Posterior vena cava (tissue), 2 donors: ENCODE data around the gene DUOXA2. TPM values are rescaled to one million over a fixed set of nuclear protein-coding genes. Genes with fewer than 3 reads are reported as not detected.
A peak's percentile ranks its signal among the peaks of the same experiment; 100 is the strongest.
"Not testable (repeated sequence)": the region's sequence is repeated elsewhere in the genome, so short reads cannot be mapped to it uniquely, and the experiment has no call there.

Experiments used
- DNase-seq: peaks from one replicate; pipeline ENCODE4 v3.0.0-alpha.2; 2020; ENCODE audit warnings: low spot score
- intact Hi-C, 2 donors: fragments of 100-400 bp; cut with DNase I; formaldehyde crosslinking; loops; one replicate each; pipeline versions ENCODE4 v1.14.1 to v1.14.2; 2022 to 2023
- long read RNA-seq, 2 donors: library from polyadenylated mRNA; unstranded; transcript quantifications; one replicate each; pipeline ENCODE4 v2.0.0, GENCODE V29; 2020 to 2021
- total RNA-seq, 2 donors: library from RNA; stranded (reverse); fragmentation: NEBNext Ultra II Directional; extraction: Animal tissue kit (Norgen Biotek cat#: 25700); gene quantifications; one replicate each; pipeline ENCODE4 v1.2.1, GENCODE V29; 2021
- donor health status: DM: yes; HTN: yes; CAD: no.
- donor health status: DM: yes; HTN: yes; CAD: no.

DUOXA2 gene
- not detected for total RNA-seq
- long read RNA-seq, donor 1 = 0 reads
- long read RNA-seq, donor 2 = 0 reads

- intact Hi-C loops = no loop called here
- peak; percentile 58 for DNase-seq
Measured at GRCh38 chr15:45114076-45114750, at the start of gene DUOXA2, which contains the start of gene DUOX2. Gene DUOXA2, plus strand, starts transcription at chr15:45114326. Its CDS starts 280 bp downstream, at chr15:45114606. Gene DUOX2, minus strand, starts transcription at chr15:45114172. Its CDS starts 761 bp downstream, at chr15:45113411.

GRCh38 chr15:45064386-45064785, 49.7 kb upstream of the DUOXA2 start:
- DNase-seq = no peak
- intact Hi-C loops = no loop called here

DNA sequence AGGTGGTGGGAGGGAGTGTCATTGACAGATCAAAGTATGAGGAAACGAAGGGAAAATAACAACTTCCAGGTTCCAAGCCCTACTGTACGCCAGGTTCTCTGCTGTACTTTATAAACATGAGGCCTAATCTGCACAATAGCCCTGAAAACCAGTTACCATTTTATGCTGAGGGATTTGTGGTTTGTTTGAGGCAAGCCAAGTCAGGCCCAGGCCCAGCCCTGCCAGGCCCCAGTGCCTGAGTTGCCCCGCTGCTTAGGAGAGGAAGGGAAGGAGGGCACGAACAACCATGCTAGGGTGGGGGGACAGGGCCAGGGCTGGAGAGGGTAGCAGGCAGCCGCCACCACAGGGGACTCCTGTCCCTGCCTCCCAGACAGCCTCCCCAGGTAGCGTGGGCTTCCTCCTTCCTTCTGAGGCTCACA, 44.2 kb upstream of the DUOXA2 start:
- intact Hi-C loops, DNase-seq: not testable (repeated sequence)

- DNase-seq, intact Hi-C loops: not testable (repeated sequence)
Measured at GRCh38 chr15:45073602-45074001, 40.5 kb upstream of the DUOXA2 start.

DNA sequence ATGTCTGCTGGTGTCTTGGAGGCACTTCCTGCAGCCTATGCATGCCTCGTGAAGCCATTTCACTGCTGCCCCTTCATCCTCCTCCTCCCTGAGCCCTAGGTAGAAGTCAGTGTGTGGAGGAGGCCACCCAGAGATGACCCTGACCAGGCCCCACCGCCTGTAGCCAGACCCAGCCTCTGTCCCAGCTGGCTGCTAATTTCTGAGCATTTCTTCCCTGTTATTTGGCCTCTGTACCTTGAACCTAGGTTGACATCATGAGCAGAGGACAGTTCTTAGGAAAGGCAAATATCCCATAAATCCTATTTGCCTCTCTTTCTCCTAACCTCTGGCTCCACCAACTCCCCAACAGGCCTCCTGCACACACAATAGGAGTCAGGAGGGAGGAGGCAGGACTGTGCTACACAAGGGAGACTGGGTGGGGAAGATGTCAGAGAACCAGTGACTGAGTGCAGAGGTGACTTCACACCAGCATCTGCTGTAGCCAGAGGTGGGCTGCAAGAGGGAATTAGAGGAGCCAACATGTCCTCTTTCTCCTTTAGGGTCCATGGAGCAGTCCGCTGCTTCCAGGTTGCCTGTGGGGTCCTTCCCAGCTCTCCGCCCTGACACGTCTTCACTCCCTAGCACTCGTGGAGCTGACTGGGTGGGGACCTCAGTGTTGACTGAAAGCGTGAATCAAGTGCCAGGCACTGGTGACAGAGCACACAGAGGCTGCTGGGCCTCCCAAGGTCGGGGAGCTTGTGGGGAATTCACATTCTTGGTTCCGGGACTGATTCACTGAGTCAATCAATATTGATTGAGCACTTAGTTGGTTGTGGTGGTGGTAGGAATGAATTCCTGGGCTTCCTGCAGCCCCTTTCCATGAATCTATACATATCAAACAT, 38.4 kb upstream of the DUOXA2 start:
- DNase-seq, intact Hi-C loops: not testable (repeated sequence)

- DNase-seq, intact Hi-C loops: not testable (repeated sequence)
Measured at GRCh38 chr15:45077391-45077790, 36.7 kb upstream of the DUOXA2 start.

DNA sequence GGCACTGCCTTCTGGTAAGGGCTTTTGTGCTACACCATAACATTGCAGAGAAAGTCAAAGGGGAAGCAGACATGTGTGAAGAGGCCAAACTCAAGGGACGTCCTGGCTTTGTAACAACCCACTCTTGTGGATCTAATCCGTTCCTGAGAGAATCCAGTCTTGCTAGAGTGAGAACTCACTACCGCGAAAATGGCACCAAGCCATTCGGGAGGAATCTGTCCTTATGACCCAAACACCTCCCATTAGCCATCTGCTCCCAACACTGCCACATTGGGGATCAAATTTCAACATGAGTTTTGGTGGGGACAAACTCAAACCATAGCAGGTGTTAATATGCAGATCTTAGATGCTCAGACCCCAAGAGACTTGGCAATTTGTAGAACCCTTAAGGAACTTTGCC, 34.9 kb upstream of the DUOXA2 start:
- DNase-seq, intact Hi-C loops: not testable (repeated sequence)

- intact Hi-C loops, DNase-seq: not testable (repeated sequence)
Measured at GRCh38 chr15:45079628-45080246, 34.4 kb upstream of the DUOXA2 start.

DNA sequence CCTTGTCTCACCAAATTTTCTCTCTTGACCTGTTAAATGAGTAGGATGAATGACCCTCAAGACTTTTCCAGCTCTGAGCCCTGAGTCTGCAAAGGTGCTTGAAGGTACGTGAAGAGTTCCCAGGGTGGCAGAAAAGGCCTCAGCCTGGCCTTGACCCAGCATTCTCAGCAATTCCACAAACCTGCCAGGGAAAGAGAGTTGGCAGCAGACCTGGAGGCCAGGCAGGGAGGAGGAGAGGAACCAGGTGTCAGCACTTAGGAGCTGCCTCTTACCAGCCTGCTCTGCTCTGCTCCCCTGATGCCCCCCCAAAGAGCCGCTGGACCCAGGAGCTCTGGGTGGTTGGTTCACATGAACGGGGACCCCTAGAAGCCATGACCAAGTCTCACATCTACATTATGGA, 33.5 kb upstream of the DUOXA2 start:
- DNase-seq, intact Hi-C loops: not testable (repeated sequence)

- DNase-seq, intact Hi-C loops: not testable (repeated sequence)
Measured at GRCh38 chr15:45082412-45082811, 31.7 kb upstream of the DUOXA2 start.

GRCh38 chr15:45083223-45083622, 30.9 kb upstream of the DUOXA2 start:
- intact Hi-C loops = no loop called here
- no peak for DNase-seq

- no peak for DNase-seq
- intact Hi-C loops = no loop called here
Measured at GRCh38 chr15:45084163-45084562, 30.0 kb upstream of the DUOXA2 start.

- DNase-seq = no peak
- intact Hi-C loops = no loop called here
Measured at GRCh38 chr15:45087513-45087912, 26.6 kb upstream of the DUOXA2 start.

DNA sequence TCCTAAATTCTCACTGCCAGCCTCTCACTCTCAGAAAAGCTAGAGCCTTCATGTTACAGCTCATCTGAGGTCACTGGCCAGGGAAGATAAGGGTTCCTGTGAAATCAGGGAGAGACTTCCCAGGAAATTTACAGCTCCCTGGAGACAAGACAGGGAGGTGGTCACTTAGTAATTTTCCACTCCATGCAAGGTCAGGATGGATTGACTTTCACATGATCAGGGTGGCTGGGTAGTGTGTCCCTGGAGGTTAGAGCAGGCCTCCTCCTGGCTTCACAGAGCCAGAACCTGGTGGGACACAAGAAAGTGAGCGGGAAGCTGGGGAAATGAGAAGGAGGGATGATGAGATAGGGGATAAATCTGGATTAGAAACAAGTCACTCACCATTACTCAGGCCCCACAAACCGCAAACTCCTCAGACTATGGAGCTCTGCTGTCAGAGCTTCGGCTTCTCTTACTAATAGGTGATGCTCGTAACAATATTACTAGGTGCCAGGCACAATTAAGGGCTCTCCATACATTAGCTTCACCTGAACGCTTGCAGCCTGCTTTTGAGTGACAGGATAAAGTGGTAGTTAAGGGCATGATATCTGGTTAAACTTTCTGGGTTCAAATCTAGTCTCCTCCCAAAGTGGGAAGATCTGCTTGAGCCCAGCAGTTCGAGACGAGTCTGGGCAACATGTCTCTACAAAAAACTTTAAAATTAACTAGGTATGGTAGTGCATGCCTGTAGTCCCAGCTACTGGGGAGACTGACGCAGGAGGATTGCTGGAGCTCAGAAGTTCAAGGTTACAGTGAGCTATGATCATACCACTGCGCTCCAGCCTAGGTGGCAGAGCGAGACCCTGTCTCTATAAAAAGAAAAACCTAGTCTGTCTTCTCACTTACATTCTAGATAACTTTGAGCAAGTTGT, 25.1 kb upstream of the DUOXA2 start:
- intact Hi-C loops = no loop called here
- no peak for DNase-seq

GRCh38 chr15:45089712-45090373, 24.3 kb upstream of the DUOXA2 start:
- intact Hi-C loops = no loop called here
- DNase-seq = no peak

DNA sequence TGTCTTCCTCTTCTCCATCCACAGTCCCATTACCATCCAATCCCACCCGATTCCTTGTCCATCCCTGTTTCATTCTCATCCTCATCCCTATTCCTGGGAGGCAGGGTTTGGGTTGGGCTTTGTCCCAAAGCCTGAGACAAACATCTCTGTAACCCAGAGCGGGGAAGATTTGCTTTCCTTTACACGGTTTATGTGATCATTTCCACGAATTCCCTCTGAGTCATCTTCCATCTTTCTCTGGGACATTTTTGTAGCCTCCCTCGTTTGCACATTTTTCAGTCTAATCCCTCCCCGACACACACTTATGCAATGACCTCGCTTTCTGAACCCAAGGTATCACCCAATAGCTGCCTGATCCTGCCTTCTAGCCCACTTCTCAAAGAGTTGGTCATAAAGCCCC, 23.0 kb upstream of the DUOXA2 start:
- intact Hi-C loops = no loop called here
- no peak for DNase-seq

DNA sequence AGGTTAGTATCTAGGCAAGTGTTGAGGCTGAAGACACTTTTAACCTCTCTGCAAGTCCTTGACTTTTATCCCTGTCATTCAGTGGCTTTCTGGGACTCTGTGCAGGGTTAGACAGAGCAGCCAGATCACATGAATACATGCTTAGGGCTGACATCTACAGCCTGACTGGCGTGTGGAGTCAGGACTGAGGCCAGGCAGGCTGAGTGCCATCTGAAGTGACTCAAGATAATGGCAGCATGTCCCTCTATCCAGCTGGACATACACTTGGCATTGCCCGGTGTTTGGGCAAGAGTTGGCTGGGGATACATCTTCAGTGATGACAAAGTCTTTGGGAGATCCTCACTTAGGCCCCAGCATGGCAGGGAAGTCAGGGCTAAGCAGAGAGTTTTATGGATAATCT, 22.6 kb upstream of the DUOXA2 start:
- intact Hi-C loops = no loop called here
- DNase-seq = no peak

DNA sequence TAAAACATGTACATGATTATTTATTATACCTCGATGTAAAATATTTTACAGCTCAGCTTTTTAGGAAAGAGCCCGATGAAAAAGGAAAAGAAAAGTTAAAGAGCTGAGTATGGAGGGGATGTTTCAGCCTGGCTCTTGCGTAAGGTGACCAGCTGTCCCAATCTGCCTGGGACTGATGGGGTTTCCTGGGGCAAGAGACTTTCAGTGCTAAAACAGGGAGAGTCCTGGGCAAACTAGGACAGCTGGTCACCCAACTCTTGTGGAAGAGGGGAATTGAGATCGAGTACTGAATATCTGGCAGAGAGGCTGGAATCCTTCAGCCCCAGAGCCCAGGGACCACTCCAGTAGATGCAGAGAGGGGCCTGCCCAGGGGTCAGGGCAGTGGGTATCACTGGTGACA, 21.1 kb upstream of the DUOXA2 start:
- intact Hi-C loops = no loop called here
- no peak for DNase-seq
